ENCODE data around the gene ALOX5AP. TPM values are rescaled to one million over a fixed set of nuclear protein-coding genes. Genes with fewer than 3 reads are reported as not detected.

ALOX5AP gene
- total RNA-seq, 3 donors from 2014 or later (not counting 1 experiment from before 2014, with no cell fraction given) = 83.9 to 150 (median 114) TPM

Other genes with a start within 250 kb of the ALOX5AP start
- gene USPL1, start 117.6 kb upstream of the ALOX5AP start, total RNA-seq = 10 to 100 TPM; 34.8 to 39.0 (median 36.9) TPM
- gene MEDAG, start 170.7 kb downstream of the ALOX5AP start, total RNA-seq = not detected
- not detected for gene TEX26, start 197.1 kb downstream of the ALOX5AP start, total RNA-seq

Measured in natural killer cell (primary cell).